ENCODE data around the gene BTRC. TPM values are rescaled to one million over a fixed set of nuclear protein-coding genes. Genes with fewer than 3 reads are reported as not detected.
A peak's percentile ranks its signal among the peaks of the same experiment; 100 is the strongest.

BTRC gene
- total and polyA plus RNA-seq, 4 donors = 3.1 to 16.4 (median 9.3) TPM

DNA sequence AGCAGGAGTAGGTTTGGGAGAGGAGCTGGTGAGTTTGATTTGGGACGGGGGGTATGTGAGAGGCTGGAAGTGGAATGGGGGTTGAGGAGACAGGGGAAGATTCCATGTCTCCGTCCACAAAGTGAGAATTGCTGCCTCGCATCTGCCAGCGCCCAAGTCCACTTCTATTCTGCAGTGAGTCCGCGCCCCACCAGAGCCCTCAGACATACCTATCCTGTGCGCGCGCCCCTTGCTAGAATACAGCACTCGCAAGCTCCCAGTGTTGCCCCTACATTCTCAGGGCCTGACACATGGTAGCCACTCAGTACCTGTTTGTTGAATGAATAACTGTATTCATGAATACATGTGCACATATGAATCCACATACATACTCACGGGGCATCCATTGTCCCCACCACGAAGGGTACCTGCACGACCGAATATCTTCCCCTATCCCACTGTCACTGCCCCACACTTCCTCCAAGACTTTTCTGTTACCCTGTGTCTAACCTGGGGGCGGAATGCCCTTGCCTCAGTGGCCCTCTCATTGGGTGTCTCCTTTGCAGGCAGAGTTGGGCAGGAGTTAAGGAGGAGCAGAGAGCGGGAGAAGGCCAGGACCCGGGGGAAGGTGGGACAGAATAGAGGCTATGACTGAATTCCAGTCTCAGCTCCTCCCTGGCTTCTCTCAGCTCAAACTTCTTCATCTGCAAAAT is 214.2 kb downstream of the BTRC start:
- Histone ChIP-seq H3K9me3 (ENCODE audit: control insufficient read depth in 4 of 4, insufficient read depth in 3 of 4, low read length in 3 of 4) (peaks cover 0 to 7% (median 3%) of the 10 kb centered on the region in 4 donors), H3K4me3 (no peak overlapping the region), H3K27ac (ENCODE audit: low read depth in 1 of 2, low read length in 1 of 2) (no peak overlapping the region), H3K27me3 (ENCODE audit: control insufficient read depth in 3 of 3, insufficient read depth in 3 of 3, low read length in 2 of 3) (peaks cover 0 to 50% (median 19%) of the 10 kb centered on the region in 3 donors), H3K4me1 (ENCODE audit: control insufficient read depth in 5 of 5, insufficient read depth in 5 of 5, low read length in 5 of 5) (peaks cover 0 to 12% (median 0%) of the 10 kb centered on the region in 5 donors), H3K9ac (ENCODE audit: insufficient read depth in 1 of 2, low read length in 2 of 2) (no peak overlapping the region), H3K36me3 (ENCODE audit: control insufficient read depth in 4 of 4, insufficient read depth in 4 of 4, low read length in 4 of 4) (no peaks in the 10 kb centered on the region)
- no peak for ATAC-seq (ENCODE audit: insufficient read depth, low FRiP score)
- TF ChIP-seq CTCF (IDR thresholded peaks at IDR 0.05; ENCODE audit: control extremely low read depth, extremely low read depth) = no peak
- DNase-seq = no peak
- 86 to 90% methylated on average over 17 of the region's 17 CpGs for WGBS, 2 donors

DNA sequence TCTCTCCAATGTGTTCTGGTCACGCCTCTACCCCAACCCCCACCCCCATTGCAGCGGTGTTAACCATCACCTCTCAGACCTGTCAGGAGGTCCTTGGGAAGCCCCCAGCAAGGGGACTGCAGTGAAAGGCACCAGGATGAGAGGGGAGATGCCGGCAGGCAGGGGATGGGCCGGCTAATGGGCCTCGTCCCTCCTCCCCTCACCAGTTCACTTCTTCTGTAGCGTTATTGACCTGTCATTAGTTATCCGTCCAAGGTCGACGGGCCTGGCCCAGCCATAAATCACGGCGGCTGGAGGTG is 215.3 kb downstream of the BTRC start:
- no peak for DNase-seq
- Histone ChIP-seq H3K9ac (ENCODE audit: insufficient read depth in 1 of 2, low read length in 2 of 2) (no peak overlapping the region), H3K9me3 (ENCODE audit: control insufficient read depth in 4 of 4, insufficient read depth in 3 of 4, low read length in 3 of 4) (peaks cover 0 to 7% (median 3%) of the 10 kb centered on the region in 4 donors), H3K36me3 (ENCODE audit: control insufficient read depth in 4 of 4, insufficient read depth in 4 of 4, low read length in 4 of 4) (no peaks in the 10 kb centered on the region), H3K27me3 (ENCODE audit: control insufficient read depth in 3 of 3, insufficient read depth in 3 of 3, low read length in 2 of 3) (peaks cover 0 to 49% (median 19%) of the 10 kb centered on the region in 3 donors), H3K4me3 (no peak overlapping the region), H3K27ac (ENCODE audit: low read depth in 1 of 2, low read length in 1 of 2) (no peak overlapping the region), H3K4me1 (ENCODE audit: control insufficient read depth in 5 of 5, insufficient read depth in 5 of 5, low read length in 5 of 5) (peaks cover 0 to 12% (median 0%) of the 10 kb centered on the region in 5 donors)
- WGBS, 2 donors = 9% methylated on average over 11 of the region's 11 CpGs
- no peak for ATAC-seq (ENCODE audit: insufficient read depth, low FRiP score)
- no peak for TF ChIP-seq CTCF (IDR thresholded peaks at IDR 0.05; ENCODE audit: control extremely low read depth, extremely low read depth)

- WGBS, 2 donors = 1 to 2% methylated on average over 54 to 56 of the region's 56 CpGs
- TF ChIP-seq CTCF (IDR thresholded peaks at IDR 0.05; ENCODE audit: control extremely low read depth, extremely low read depth) = peak; percentile 66
- ATAC-seq (ENCODE audit: insufficient read depth, low FRiP score) (peak; percentile 89), DNase-seq (peak; percentile 75 to 83 (median 81))
- Histone ChIP-seq H3K9me3 (ENCODE audit: control insufficient read depth in 4 of 4, insufficient read depth in 3 of 4, low read length in 3 of 4) (peaks cover 0 to 7% (median 3%) of the 10 kb centered on the region in 4 donors), H3K27me3 (ENCODE audit: control insufficient read depth in 3 of 3, insufficient read depth in 3 of 3, low read length in 2 of 3) (peaks cover 0 to 46% (median 19%) of the 10 kb centered on the region in 3 donors), H3K4me1 (ENCODE audit: control insufficient read depth in 5 of 5, insufficient read depth in 5 of 5, low read length in 5 of 5) (peaks cover 0 to 12% (median 0%) of the 10 kb centered on the region in 5 donors), H3K36me3 (ENCODE audit: control insufficient read depth in 4 of 4, insufficient read depth in 4 of 4, low read length in 4 of 4) (no peaks in the 10 kb centered on the region), H3K4me3 (peak overlapping the region; percentile 17), H3K27ac (ENCODE audit: low read depth in 1 of 2, low read length in 1 of 2) (no peak overlapping the region), H3K9ac (ENCODE audit: insufficient read depth in 1 of 2, low read length in 2 of 2) (peak overlapping the region in 1 of 2 donors; percentile 48)
Observed at GRCh38 chr10:101569622-101570427, 215.9 kb downstream of the BTRC start.

Measured in lung (tissue), 12 donors.